SK-N-MC (cell line): ENCODE measurements around the gene MOV10L1.

ENCODE experiments used
- DNase-seq: peaks from one replicate; pipeline ENCODE4 v3.0.0-alpha.2; 2011; ENCODE audit warnings: low read depth, low spot score
- H3K27ac ChIP-seq: fragments of 200-600 bp; sonication (generic); 2 replicates; pipeline ENCODE4 v1.5.1; 2016; ENCODE audit warnings: mixed run types
- H3K36me3 ChIP-seq: fragments of 200-600 bp; sonication (generic); 2 replicates; pipeline ENCODE4 v1.6.1; 2017; ENCODE audit warnings: antibody characterized with exemption, low read length, mixed read lengths; ENCODE audit not compliant: insufficient read depth
- H3K4me3 ChIP-seq: fragments of 200-600 bp; sonication (generic); 2 replicates; pipeline ENCODE4 v1.5.1; 2016
- H3K9ac ChIP-seq: fragments of 200-600 bp; sonication (generic); 2 replicates; pipeline ENCODE4 v1.8.0; 2017; ENCODE audit warnings: mixed run types, mixed read lengths; ENCODE audit not compliant: insufficient read length
- H3K9me3 ChIP-seq: fragments of 200-600 bp; sonication (generic); 2 replicates; pipeline ENCODE4 v1.6.1; 2017; ENCODE audit warnings: low read depth, mild to moderate bottlenecking, antibody characterized with exemption, low read length, moderate library complexity, mixed read lengths
- EZH2 ChIP-seq: fragments of 200-600 bp; sonication (generic); IDR thresholded peaks from one replicate; pipeline ENCODE4 v1.6.1; 2017; ENCODE audit warnings: antibody characterized with exemption
- FOXP2 ChIP-seq: optimal IDR thresholded peaks from 2 replicates; pipeline ENCODE3; 2011; ENCODE audit warnings: mild to moderate bottlenecking, moderate library complexity; ENCODE audit not compliant: insufficient read depth; ENCODE audit errors: extremely low read length, control extremely low read depth
- POLR2AphosphoS5 ChIP-seq: IDR thresholded peaks from 2 replicates; pipeline ENCODE4 v1.6.1; 2012; ENCODE audit warnings: mild to moderate bottlenecking, low read depth, low read length, borderline replicate concordance

MOV10L1 gene

GRCh38 chr22:50047346-50047745, 42.5 kb upstream of the MOV10L1 start:
- TF ChIP-seq POLR2AphosphoS5 (no peak), EZH2 (no peak), FOXP2 (no peak)

GRCh38 chr22:50048061-50048765, 41.6 kb upstream of the MOV10L1 start:
- Histone ChIP-seq H3K9ac (no peak overlapping the region), H3K9me3 (no peaks in the 10 kb centered on the region), H3K27ac (no peak overlapping the region), H3K4me3 (no peak overlapping the region), H3K36me3 (no peaks in the 10 kb centered on the region)
- TF ChIP-seq EZH2 (no peak), POLR2AphosphoS5 (no peak), FOXP2 (no peak)
- no peak for DNase-seq

More at GRCh38 chr22:50047346-50047745, 42.5 kb upstream of the MOV10L1 start:
- Histone ChIP-seq H3K9me3 (no peaks in the 10 kb centered on the region), H3K36me3 (no peaks in the 10 kb centered on the region), H3K4me3 (no peak overlapping the region), H3K9ac (no peak overlapping the region), H3K27ac (no peak overlapping the region)
- no peak for DNase-seq

- no peak overlapping the region for H3K27ac ChIP-seq
- no peak for DNase-seq
- no peaks in the 10 kb centered on the region for H3K9me3 ChIP-seq
- H3K4me3 ChIP-seq: no peak overlapping the region
- H3K9ac ChIP-seq: no peak overlapping the region
- no peaks in the 10 kb centered on the region for H3K36me3 ChIP-seq
- TF ChIP-seq FOXP2: no peak
- no peak for TF ChIP-seq EZH2
- TF ChIP-seq POLR2AphosphoS5: no peak
Observed at GRCh38 chr22:50048836-50049235, 41.0 kb upstream of the MOV10L1 start.

GRCh38 chr22:50049299-50050195, 40.3 kb upstream of the MOV10L1 start:
- no peak overlapping the region for H3K27ac ChIP-seq
- no peaks in the 10 kb centered on the region for H3K36me3 ChIP-seq
- TF ChIP-seq POLR2AphosphoS5 (no peak), EZH2 (no peak), FOXP2 (no peak)
- no peak overlapping the region for H3K9ac ChIP-seq
- no peak overlapping the region for H3K4me3 ChIP-seq
- DNase-seq: no peak
- no peaks in the 10 kb centered on the region for H3K9me3 ChIP-seq

GRCh38 chr22:50051930-50052329, 37.9 kb upstream of the MOV10L1 start:
- Histone ChIP-seq H3K4me3 (no peak overlapping the region), H3K9ac (no peak overlapping the region), H3K9me3 (no peaks in the 10 kb centered on the region), H3K27ac (no peak overlapping the region), H3K36me3 (no peaks in the 10 kb centered on the region)
- no peak for TF ChIP-seq EZH2
- DNase-seq: no peak

- no peak overlapping the region for H3K4me3 ChIP-seq
- DNase-seq: no peak
- TF ChIP-seq POLR2AphosphoS5: no peak
- no peak for TF ChIP-seq FOXP2
- TF ChIP-seq EZH2: no peak
- H3K9ac ChIP-seq: no peak overlapping the region
- H3K27ac ChIP-seq: no peak overlapping the region
- no peaks in the 10 kb centered on the region for H3K9me3 ChIP-seq
- no peaks in the 10 kb centered on the region for H3K36me3 ChIP-seq
Observed at GRCh38 chr22:50053861-50054260, 35.9 kb upstream of the MOV10L1 start.

- H3K36me3 ChIP-seq: no peaks in the 10 kb centered on the region
- H3K27ac ChIP-seq: no peak overlapping the region
- H3K9ac ChIP-seq: no peak overlapping the region
- TF ChIP-seq FOXP2 (no peak), EZH2 (no peak), POLR2AphosphoS5 (no peak)
- DNase-seq: no peak
- H3K4me3 ChIP-seq: no peak overlapping the region
- no peaks in the 10 kb centered on the region for H3K9me3 ChIP-seq
Observed at GRCh38 chr22:50056214-50056972, 33.4 kb upstream of the MOV10L1 start.
